DOHH2 (cell line): ENCODE results near the gene REPIN1.
A peak's percentile ranks its signal among the peaks of the same experiment; 100 is the strongest.

Experiments used
- H3F3A ChIP-seq: fragments of 200-600 bp; sonication (generic), shearing (Covaris generic); 2 replicates; pipeline ENCODE4 v1.6.0; 2016; ENCODE audit warnings: antibody characterized with exemption, mild to moderate bottlenecking; ENCODE audit not compliant: control insufficient read depth, insufficient read depth
- H3K27ac ChIP-seq: fragments of 200-600 bp; sonication (generic); 2 replicates; pipeline ENCODE4 v1.5.1; 2014; ENCODE audit warnings: low read depth, mild to moderate bottlenecking, low read length, moderate library complexity
- H3K27me3 ChIP-seq: fragments of 200-600 bp; sonication (generic); 2 replicates; pipeline ENCODE4 v1.6.1; 2014; ENCODE audit warnings: mild to moderate bottlenecking, low read length, mixed read lengths; ENCODE audit not compliant: control insufficient read depth
- H3K36me3 ChIP-seq: fragments of 200-600 bp; sonication (generic); 2 replicates; pipeline ENCODE4 v1.6.1; 2014; ENCODE audit warnings: mild to moderate bottlenecking, low read length, moderate library complexity, mixed read lengths; ENCODE audit not compliant: control insufficient read depth
- H3K4me1 ChIP-seq: fragments of 200-600 bp; sonication (generic); 2 replicates; pipeline ENCODE4 v1.6.1; 2014; ENCODE audit warnings: mild to moderate bottlenecking, low read length, mixed read lengths; ENCODE audit not compliant: control insufficient read depth
- H3K4me2 ChIP-seq: fragments of 200-600 bp; sonication (generic); 2 replicates; pipeline ENCODE4 v1.6.0; 2014; ENCODE audit warnings: mild to moderate bottlenecking, low read length, moderate library complexity
- H3K4me3 ChIP-seq: fragments of 200-600 bp; sonication (generic); 2 replicates; pipeline ENCODE4 v1.5.1; 2014; ENCODE audit warnings: mild to moderate bottlenecking, low read length, mixed read lengths
- H3K79me2 ChIP-seq: fragments of 200-600 bp; sonication (generic); 2 replicates; pipeline ENCODE4 v1.6.1; 2014; ENCODE audit warnings: mild to moderate bottlenecking, low read length, mixed read lengths; ENCODE audit not compliant: control insufficient read depth
- H3K9me2 ChIP-seq: fragments of 200-600 bp; sonication (generic); replicated peaks from 2 replicates; pipeline ENCODE4 v1.6.1; 2014; ENCODE audit warnings: mild to moderate bottlenecking, low read length, mixed read lengths; ENCODE audit not compliant: control insufficient read depth
- H3K9me3 ChIP-seq: fragments of 200-600 bp; sonication (generic); 2 replicates; pipeline ENCODE4 v1.6.1; 2014; ENCODE audit warnings: antibody characterized with exemption, low read length, mixed read lengths; ENCODE audit not compliant: control insufficient read depth, insufficient read depth
- H4K20me1 ChIP-seq: fragments of 200-600 bp; sonication (generic); 2 replicates; pipeline ENCODE4 v1.6.0; 2014; ENCODE audit warnings: low read depth, mild to moderate bottlenecking, antibody characterized with exemption, low read length, moderate library complexity; ENCODE audit not compliant: control insufficient read depth, insufficient read depth
- EZH2phosphoT487 ChIP-seq: fragments of 200-600 bp; sonication (generic); IDR thresholded peaks from 2 replicates; pipeline ENCODE4 v1.6.1; 2017; ENCODE audit warnings: borderline replicate concordance, mild to moderate bottlenecking, antibody characterized with exemption, low read length, moderate library complexity, mixed read lengths
- TF ChIP-seq, protein P1 (sequence below): fragments of 200-600 bp; sonication (generic); IDR thresholded peaks from one replicate; pipeline ENCODE4 v1.5.1; 2014; ENCODE audit warnings: antibody characterized with exemption, mild to moderate bottlenecking, low read depth, low read length; ENCODE audit not compliant: poor library complexity, severe bottlenecking

Gene REPIN1

DNA sequence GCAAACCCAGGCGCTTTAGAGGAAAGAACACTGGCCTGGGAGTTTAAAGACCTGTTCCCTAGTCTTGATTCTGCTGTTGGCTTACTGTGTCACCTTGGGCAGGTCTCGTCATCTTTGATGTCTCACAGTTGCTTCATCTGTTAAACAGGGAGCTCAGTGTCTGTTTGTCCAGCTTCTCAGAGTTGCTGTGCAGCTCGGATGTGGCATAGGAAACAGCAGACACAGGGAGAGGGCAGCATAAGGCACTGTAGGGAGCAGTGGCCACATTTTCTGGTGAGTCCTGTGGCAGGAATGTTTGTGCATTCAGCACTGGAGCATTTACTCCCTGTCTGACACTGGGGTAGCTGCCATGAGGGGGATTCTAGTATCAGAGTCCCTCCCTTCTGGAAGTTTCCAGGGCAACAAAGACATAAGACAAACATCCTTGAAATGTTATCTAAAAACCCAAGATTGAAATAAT is 2.0 kb downstream of the REPIN1 start:
- Histone ChIP-seq H3K27me3 (no peaks in the 10 kb centered on the region), H3K4me1 (peaks cover 66% of the 10 kb centered on the region), H3K36me3 (peaks cover 59% of the 10 kb centered on the region), H4K20me1 (peaks cover 12% of the 10 kb centered on the region), H3K9me2 (no peaks in the 10 kb centered on the region), H3K79me2 (peaks cover 64% of the 10 kb centered on the region), H3K9me3 (no peaks in the 10 kb centered on the region), H3K27ac (peak overlapping the region; percentile 90; the same call in 1 of the 2 replicates), H3K4me2 (peak overlapping the region; percentile 73), H3F3A (peaks cover 20% of the 10 kb centered on the region), H3K4me3 (peak overlapping the region; percentile 85)
- no peak for TF ChIP-seq EZH2phosphoT487
- TF ChIP-seq, protein P1, sequence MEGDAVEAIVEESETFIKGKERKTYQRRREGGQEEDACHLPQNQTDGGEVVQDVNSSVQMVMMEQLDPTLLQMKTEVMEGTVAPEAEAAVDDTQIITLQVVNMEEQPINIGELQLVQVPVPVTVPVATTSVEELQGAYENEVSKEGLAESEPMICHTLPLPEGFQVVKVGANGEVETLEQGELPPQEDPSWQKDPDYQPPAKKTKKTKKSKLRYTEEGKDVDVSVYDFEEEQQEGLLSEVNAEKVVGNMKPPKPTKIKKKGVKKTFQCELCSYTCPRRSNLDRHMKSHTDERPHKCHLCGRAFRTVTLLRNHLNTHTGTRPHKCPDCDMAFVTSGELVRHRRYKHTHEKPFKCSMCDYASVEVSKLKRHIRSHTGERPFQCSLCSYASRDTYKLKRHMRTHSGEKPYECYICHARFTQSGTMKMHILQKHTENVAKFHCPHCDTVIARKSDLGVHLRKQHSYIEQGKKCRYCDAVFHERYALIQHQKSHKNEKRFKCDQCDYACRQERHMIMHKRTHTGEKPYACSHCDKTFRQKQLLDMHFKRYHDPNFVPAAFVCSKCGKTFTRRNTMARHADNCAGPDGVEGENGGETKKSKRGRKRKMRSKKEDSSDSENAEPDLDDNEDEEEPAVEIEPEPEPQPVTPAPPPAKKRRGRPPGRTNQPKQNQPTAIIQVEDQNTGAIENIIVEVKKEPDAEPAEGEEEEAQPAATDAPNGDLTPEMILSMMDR = no peak

DNA sequence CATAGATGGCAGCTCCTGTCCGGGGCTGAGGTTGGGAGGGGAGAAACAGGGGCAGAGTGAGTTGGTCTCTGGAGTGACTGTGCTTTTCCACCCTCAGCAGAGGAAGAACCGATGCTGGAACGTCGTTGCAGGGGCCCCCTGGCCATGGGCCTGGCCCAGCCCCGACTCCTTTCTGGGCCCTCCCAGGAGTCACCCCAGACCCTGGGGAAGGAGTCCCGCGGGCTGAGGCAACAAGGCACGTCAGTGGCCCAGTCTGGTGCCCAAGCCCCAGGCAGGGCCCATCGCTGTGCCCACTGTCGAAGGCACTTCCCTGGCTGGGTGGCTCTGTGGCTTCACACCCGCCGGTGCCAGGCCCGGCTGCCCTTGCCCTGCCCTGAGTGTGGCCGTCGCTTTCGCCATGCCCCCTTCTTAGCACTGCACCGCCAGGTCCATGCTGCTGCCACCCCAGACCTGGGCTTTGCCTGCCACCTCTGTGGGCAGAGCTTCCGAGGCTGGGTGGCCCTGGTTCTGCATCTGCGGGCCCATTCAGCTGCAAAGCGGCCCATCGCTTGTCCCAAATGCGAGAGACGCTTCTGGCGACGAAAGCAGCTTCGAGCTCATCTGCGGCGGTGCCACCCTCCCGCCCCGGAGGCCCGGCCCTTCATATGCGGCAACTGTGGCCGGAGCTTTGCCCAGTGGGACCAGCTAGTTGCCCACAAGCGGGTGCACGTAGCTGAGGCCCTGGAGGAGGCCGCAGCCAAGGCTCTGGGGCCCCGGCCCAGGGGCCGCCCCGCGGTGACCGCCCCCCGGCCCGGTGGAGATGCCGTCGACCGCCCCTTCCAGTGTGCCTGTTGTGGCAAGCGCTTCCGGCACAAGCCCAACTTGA is 2.7 kb downstream of the REPIN1 start:
- H3K79me2 ChIP-seq = peaks cover 64% of the 10 kb centered on the region
- H3F3A ChIP-seq = peaks cover 20% of the 10 kb centered on the region
- no peaks in the 10 kb centered on the region for H3K9me2 ChIP-seq
- peak overlapping the region; percentile 73; the same call in 1 of the 2 replicates for H3K4me2 ChIP-seq
- peaks cover 62% of the 10 kb centered on the region for H3K36me3 ChIP-seq
- H3K9me3 ChIP-seq = no peaks in the 10 kb centered on the region
- no peak overlapping the region for H3K27ac ChIP-seq
- peaks cover 12% of the 10 kb centered on the region for H4K20me1 ChIP-seq
- peaks cover 65% of the 10 kb centered on the region for H3K4me1 ChIP-seq
- no peaks in the 10 kb centered on the region for H3K27me3 ChIP-seq
- no peak overlapping the region for H3K4me3 ChIP-seq
- TF ChIP-seq EZH2phosphoT487 = no peak
- TF ChIP-seq, protein P1 = no peak

DNA sequence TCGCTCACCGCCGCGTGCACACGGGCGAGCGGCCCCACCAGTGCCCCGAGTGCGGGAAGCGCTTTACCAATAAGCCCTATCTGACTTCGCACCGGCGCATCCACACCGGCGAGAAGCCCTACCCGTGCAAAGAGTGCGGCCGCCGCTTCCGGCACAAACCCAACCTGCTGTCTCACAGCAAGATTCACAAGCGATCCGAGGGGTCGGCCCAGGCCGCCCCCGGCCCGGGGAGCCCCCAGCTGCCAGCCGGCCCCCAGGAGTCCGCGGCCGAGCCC is 3.3 kb downstream of the REPIN1 start:
- peaks cover 24% of the 10 kb centered on the region for H3F3A ChIP-seq
- peaks cover 12% of the 10 kb centered on the region for H4K20me1 ChIP-seq
- H3K4me3 ChIP-seq = no peak overlapping the region
- H3K9me3 ChIP-seq = no peaks in the 10 kb centered on the region
- peaks cover 64% of the 10 kb centered on the region for H3K79me2 ChIP-seq
- H3K27ac ChIP-seq = no peak overlapping the region
- no peaks in the 10 kb centered on the region for H3K9me2 ChIP-seq
- H3K27me3 ChIP-seq = no peaks in the 10 kb centered on the region
- peaks cover 66% of the 10 kb centered on the region for H3K4me1 ChIP-seq
- peaks cover 62% of the 10 kb centered on the region for H3K36me3 ChIP-seq
- TF ChIP-seq, protein P1 = no peak
- TF ChIP-seq EZH2phosphoT487 = no peak
- H3K4me2 ChIP-seq = no peak overlapping the region
